CD4-positive, alpha-beta T cell treated with Interferon alpha-2 for 1 hour (primary cell): ENCODE results near the gene PDPN.

Experiments
- DNase-seq, 2 donors: peaks; one replicate each; pipeline ENCODE4 v3.0.0-alpha.2; 2020 to 2022

Gene PDPN

DNA sequence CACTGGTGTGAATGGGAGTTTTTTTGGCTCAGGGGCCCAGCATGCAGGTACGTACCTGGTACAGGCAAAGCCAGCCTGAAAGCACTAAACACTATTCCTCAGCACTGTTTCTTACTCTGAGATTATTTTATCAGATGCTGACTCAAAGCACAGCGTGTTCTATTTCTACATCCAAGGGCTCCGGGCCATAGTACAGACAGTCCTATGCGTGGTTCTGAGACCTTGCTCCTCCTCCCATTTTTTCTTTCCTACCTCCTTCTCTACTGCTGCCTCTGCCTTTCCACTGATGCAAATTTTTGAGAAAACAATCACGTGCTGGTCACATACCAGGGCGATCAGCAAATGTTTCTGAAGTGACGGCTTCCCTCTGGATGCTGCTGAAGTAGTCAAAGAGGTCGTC is 36.3 kb downstream of the PDPN start:
- no peak for DNase-seq

DNA sequence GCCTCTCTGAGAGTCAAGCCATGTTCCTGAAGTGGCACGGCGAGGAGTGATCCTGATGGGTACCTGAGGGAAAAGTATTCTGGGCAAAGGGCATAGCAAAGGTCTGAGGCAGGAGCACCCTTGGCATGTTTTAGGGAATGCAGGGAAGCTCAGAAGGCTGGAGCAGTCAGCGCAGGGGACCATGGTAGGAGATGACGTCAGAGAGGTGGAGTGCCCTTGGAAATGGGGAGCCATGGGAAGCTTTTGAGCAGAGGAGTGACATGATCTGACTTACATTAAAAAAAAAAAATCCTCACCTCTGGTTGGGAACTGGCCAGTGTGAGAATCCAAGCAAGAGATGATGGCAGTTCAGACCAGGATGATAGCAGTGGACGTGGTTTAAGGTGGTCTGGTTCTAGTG is 37.2 kb downstream of the PDPN start:
- no peak for DNase-seq

DNA sequence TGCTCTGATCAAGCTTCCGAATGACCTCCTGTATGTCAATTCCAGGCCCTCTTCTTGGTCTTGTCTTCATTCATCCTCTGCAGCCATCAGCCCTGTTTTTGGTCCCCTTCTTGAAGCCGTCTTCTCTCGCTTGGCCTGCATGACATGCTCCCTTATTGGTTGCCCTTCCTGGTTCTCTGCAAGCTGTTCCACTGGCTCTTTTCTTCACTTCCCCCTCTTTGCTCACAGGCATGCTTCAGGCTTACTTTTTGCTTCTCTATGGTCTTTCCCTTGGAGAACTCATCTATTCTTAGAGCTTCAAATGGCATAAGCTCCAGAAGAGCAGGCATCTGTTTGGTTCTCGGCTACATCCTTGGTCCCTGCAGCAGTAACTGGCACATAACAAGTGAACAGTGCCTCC is 38.8 kb downstream of the PDPN start:
- no peak for DNase-seq

DNA sequence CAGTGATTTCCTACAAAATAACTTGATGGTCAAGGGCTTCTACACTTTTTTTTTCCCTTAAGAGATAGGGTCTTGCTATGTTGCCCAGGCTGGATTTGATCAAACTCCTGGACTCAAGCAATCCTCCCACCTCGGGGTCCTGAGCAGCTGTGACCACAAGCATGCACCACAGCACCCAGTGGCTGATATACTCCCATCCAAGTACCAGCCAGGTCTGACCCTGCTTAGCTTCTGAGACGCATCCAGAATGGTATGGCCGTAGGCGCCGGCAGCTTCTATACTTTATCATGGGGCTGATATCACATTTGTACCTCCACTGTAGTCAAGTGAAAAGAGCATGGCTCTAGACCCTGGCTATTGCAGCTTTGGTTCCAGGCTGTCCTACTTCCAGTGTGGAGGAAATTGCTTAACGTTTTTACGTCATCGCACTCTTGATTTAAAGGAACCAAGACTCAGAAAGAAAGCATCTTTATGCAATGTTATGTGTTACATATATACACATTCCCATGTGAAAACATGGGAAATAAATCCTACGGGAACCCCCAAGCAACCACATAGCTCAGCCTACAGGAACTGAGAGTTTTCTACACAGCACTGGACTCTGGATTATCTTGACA is 39.5 kb downstream of the PDPN start:
- DNase-seq = no peak

DNA sequence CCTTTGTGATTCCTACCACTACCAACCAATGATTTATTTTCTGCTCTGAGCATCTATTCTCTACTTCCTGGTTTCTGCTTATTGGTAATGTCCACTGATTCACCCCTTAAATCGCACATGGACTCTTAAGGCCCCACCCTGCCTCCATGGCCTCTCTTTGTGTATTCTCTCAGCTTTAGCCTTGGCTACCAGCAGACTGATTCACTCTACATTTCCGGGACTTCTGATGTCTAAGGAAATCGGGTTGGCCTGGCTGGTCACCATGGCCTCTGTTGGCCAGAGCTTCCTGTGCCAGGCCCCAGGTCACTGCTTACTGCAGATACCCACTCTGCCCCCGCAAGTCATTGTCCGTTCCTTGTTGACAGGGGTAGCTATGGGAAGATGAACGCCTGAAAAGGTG is 40.9 kb downstream of the PDPN start:
- DNase-seq = no peak

DNA sequence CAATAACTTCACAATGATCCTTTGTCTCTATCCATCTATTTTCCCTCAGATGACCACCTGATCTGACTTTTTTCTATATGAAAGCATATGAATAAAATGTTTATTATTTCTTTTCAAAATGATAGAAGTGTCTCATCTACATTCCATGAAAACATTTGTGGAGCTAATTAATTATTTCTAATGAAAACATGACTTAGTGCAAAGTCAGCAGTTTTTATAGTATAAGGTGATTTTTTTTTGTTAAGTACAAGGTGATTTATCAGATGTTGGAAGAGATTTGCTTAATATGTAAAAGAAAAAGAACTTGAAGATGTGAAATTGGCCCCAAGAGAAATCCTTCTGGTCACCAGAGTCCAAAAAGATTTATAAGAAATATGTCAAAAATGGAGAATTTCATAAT is 43.5 kb downstream of the PDPN start:
- no peak for DNase-seq

DNA sequence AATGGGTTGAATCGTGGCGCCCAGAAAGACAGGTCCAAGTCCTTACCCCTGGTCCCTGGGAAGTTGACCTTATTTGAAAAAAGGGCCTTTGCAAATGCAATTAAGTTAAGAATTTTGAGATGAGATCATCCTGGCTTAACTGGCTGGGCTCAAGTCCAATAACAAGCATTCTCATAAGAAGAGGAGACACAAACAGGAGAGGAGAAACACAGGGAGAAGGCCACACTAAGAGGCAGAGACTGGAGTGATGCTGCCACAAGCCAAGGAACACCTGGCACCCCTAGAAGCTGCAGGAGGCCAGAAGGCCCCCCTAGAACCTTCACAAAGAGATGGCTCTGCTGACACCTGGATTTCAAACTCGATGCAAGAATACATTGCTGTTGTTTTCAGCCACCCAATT is 44.6 kb downstream of the PDPN start:
- no peak for DNase-seq

DNA sequence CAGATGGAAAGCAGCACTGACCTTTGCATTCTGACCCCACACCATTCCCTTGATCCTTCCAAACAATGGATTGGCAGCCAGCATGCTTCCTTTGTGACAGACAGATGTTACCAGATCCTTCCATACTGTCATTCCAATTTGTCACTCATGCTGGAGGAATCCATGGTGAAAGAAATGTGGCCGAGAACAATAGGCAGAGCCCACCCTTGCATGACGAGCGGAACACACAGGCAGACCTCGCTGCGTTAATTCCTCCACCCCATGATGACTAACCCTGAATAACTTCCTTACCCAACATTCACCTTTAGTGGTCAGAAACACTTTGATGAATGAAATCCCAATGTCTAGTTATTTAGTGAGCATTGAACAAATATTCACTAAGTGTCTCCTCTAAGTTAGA is 45.1 kb downstream of the PDPN start:
- no peak for DNase-seq

DNA sequence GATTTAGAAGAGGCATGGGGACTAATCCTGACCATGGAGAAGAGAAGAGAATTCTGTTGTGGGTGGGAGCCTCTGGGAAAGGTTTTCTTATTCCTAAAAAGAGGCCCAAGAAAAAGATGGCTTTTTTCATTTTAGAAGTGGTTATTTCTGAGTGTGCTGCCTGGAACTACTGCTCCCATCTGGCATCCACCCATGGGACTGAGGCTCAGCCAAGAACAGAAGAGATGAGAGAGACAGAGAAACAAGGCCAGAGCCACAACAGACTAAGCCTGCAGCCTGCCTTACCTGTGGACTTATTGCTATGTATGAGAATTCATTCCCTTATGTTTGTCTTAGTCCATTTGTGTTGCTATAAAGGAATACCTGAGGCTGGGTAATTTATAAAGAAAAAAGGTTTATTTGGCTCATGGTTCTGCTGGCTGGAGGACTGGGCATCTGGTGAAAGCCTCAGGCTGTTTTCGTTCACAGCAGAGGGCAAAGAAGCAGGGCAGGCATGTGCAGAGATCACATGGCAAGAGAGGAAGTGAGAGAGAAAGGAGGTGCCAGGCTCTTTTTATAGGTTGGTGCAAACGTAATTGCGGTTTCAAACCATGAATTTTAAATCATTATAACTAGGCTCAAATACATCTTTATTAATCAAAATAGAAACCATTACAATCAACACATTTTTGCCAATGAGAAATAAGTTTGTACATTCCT is 58.8 kb downstream of the PDPN start:
- peak in 1 of 2 donors; percentile 4 for DNase-seq

DNA sequence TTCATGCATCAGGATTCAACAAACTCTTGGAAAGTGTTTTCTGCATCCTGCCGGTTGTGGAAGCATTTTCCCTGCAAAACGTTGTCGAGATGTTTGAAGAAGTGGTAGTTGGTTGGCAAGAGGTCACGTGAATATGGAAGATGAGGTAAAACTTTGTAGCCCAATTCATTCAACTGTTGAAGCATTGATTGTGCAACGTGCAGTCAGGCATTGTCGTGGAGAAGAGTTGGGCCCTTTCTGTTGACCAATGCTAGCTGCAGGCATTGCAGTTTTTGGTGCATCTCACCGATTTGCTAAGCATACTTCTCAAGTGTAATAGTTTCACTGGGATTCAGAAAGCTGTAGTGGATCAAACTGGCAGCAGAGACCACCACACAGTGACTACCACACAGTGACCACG is 59.4 kb downstream of the PDPN start:
- no peak for DNase-seq

DNA sequence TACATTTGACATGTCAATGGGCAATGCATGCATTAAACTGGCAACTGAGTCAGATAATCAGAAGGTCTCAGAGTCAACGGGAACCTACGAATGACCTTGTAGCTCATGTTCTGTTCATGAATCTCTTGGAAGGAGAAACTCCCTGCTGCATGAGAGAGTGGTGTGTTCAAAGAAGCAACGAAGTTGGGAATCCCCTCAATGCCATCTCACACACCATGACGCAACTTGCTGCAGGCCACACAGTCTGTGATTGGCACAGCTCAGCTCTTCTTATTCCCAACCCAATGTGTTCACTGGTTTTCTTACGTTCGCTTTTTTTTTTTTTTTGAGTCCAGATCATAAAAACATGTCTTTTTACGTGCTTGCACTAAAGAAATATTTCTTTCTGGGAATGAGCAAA is 62.9 kb downstream of the PDPN start:
- no peak for DNase-seq

DNA sequence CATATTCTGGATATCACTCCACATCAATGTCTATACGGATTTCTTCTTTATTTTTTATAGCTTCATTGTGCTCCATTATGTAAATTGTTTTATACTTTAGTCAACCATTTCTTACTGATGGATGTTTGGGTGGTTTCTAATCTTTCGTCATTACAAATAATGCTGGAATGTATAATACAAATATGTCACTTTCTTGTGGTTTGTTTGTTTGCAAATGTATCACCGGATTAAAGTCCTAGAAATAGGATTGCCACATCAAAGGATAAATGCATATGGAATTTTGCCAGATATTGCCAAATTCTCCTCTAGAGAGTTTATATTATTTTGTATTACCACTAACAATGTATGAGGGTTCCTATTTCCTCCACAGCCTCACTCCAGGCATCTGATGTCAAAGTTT is 67.6 kb downstream of the PDPN start:
- no peak for DNase-seq

DNA sequence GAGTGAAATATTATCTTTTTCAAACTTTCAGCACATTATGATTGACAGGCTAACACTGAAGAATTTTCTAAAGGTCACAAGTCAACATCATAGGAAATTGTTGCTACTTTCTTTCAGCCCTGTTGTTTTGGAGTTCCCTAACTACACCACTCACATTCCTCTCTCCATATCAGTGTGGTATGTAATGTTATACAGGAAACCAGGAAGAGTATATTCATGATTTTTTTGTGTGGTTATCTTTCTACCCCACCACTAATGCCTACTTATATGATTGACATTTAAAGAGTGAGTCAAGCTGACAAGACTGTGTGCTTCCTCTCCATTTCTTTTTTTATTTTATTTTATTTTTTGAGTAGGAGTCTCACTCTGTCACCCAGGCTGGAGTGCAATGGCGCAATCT is 68.6 kb downstream of the PDPN start:
- DNase-seq = no peak

DNA sequence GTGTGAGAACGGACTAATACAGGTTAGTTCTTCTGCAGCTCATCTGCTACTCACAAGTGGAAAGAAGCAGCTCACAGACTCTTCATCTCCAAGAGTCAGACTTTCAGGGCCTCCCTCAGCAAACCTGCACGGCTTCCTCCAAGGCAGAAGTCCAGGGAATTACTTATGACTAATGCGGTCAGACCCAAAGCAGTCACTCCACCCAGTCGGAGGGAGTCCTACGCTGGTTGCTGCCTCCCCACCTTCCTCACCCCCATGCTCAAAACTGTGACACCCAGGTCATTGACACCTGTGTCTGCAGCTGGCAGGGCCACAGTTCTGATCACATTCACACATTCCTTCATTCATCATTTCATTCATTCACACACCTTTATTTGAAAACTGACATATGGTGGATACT is 77.9 kb downstream of the PDPN start:
- DNase-seq = no peak

DNA sequence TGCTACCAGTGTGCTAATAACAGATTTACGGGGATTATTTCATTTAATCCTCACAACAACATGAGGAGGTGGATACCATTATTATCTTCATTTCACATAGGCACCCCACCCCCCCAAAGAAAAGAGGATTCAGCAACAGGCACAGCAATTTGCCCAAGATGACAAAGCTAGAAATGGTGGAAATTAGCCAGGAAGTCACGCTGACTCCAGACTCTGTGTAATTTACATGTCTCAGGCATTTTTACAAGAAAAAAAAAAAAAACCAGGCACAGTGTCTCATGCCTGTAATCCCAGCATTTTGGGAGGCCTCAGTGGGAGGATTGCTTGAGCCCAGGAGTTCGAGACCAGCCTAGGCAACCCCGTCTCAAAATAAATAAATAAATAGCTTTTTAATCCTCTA is 78.9 kb downstream of the PDPN start:
- no peak for DNase-seq

DNA sequence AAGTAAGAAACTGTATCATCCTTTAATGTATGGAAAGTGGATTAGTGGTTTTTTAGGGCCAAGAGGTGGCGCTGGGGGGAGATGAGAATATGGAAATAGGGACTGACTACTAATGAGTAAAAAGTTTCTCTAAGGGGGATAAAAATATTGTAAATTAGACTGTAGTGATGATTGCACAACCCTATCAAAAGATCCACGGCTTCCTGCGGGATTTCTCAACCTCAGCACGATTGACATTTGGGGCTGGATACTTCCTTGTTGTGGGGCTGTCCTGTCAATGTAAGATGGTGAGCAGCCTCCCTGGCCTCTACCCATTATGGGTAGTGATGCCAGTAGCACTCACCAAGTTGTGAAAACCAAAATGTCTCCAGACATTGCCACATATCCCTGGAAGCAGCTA is 80.3 kb downstream of the PDPN start:
- DNase-seq = no peak

DNA sequence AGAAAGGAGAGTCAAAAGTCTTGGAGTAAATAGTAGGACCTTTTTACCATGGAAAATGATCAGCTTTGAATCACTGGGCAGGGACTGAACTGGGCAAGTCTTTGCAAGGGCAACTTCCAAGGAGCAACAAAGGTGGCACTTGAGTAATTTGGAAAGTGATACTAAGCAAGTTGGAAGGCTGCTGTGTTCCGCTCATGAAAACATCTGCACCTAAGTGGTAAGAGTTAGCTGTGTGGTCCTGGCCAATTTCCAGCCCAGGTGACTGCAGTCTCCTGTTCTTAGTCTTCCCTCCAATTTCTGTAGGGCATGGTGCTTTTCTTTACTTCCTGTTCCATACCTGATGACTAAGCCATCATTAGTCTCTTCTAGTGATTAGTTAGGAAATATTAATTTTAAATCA is 80.8 kb downstream of the PDPN start:
- no peak for DNase-seq

DNA sequence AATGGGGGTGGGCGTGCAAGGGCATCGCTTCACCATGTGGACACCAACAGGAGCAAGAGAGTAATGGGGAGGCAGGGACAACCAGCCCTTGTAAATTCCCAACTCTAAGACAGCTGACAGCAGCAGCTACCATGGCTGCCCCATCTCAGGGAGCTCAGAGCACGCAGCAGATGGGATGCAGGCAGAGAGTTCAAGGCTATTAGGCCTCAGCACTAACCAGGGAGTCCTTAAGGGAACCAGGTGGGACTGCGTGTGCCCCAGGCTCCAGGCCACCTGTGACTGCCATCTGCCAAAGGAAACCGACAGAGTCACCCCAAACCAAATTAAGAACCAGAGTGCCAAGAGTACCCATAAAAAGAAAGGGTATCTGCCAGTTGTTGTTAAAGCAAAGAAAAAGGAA is 82.7 kb downstream of the PDPN start:
- no peak for DNase-seq
